Stimulated activated naive CD8-positive, alpha-beta T cell treated with anti-CD3 and anti-CD28 coated beads, Interleukin-15, Interleukin-2, amounts not matched to agents 100 U/mL and 50 U/mL, for 24 hours (primary cell): Measurements from ENCODE around the gene KATNAL2.
"Not testable (repeated sequence)": the region's sequence is repeated elsewhere in the genome, so short reads cannot be mapped to it uniquely, and the experiment has no call there.

Experiments
- ATAC-seq: fragments of 150-1000 bp; cut with Tn5 transposase; one replicate; pipeline ENCODE4 v1.10.0; 2021
- DNase-seq: peaks from one replicate; pipeline ENCODE4 v3.0.0; 2021

KATNAL2 gene

DNA sequence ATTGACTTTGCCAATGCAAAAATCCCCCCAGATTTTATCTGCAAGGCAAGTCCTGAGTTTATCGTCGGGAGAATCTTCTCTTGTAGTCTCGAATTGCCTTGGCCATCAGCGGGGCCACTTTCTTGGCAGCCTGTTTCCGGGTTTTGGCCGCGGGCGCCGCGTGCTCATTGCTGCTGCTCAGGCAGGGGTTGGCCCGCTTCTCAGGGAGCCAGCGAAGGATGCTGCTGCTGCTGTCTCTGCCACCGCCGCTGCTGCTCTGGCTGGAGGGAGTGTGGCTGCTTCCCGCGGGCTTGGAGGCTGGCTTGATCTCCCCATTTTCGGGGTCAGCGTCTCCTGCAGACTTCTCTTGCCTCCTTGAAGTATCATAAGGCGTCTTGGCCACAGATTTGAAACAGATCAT, 115.5 kb downstream of the KATNAL2 start:
- DNase-seq: no peak
- ATAC-seq: no peak

GRCh38 chr18:47034591-47034990, 117.2 kb downstream of the KATNAL2 start:
- not testable (repeated sequence) for DNase-seq, ATAC-seq

GRCh38 chr18:47035156-47035671, 117.8 kb downstream of the KATNAL2 start, which contains the start of gene ELOA2:
TSS of gene ELOA2 (minus strand) at chr18:47035621. CDS start at chr18:47035264, 357 bp downstream.
- no peak for DNase-seq
- ATAC-seq: no peak

GRCh38 chr18:47036298-47036874, 119.0 kb downstream of the KATNAL2 start:
- no peak for ATAC-seq
- DNase-seq: no peak

DNA sequence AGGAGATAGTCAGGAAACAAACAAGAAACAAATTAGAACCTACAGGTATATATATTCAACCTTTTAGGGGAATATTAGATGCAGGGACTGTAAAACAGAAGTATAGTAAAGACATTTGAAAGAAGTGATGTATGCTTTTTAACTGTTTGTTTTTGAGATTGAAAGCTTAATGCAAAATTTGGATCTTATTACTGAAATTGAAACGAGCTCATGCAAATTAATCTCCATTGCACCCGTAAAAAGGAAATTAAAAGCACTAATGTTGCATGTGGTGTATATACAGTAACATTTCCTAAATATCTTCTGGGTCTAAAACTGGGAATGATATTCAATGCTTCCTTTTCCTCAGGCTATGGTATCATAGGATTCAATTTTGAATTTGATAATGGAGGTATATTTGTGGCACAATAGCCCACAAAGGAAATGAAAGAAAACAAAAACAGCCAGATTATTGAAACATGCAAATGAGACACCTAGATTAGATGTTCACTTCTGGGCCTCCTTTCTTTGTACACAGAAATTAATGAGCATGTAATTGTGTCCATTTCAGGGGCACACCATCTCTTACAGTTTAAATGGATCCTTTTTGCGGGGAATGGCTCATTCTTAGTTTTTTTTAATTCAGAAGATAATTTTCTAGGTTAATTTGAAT, 119.7 kb downstream of the KATNAL2 start:
- no peak for DNase-seq
- ATAC-seq: no peak

DNA sequence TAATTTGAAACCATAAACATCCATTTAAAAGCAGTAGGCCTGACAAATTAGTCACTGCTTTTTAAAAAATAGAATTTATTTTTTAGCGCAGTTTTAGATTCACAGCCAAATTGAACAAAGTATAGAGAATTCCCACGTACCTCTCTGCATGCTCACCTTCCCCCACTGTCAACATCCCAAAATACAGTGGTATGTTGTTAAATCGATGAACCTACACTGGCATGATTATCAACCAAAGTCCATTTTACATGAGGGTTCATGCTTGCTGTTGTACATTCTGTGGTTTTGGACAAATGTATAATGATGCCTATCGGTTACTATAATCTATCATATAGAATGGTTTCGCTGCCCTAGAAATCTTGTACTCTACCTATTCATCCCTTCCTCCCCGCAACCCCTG, 123.6 kb downstream of the KATNAL2 start:
- no peak for DNase-seq
- ATAC-seq: no peak

DNA sequence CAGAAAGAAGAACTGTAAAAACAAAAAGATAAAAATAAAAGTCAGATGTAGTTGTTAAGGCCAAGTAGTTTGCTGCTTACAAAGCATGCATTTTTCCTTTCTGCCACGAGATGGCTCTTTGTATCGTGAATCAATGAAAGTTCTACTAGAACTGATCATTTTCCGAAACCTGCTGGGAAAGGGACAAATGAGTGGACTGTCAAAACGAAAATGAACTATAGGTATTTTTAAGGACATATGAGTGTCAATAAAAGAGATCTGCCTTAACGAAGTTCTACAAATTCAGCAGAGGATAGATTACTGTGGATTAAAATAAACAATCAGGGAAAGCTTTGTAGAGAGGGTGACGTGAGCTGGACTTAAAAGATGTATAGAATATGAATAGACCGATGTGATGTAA, 133.1 kb downstream of the KATNAL2 start:
- DNase-seq: peak; percentile 5

DNA sequence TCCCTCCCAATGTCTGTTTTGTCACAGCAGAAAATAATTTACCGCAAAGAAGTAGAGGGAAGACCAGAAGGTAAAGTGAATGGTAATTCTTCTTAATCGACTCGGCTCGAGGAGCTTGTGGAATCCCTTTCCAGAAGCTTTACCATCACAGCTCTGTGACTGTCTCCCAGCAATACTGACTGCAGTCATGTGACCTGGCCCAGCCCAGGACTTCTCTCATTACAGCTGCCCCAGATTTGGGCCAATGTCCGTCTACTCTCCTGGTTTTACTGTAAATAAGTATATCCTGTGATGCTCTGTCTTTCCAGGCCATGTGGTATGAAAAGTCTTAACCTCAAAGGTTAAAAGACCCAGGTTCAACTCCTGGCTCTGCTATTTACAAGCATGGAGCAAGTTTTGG, 137.0 kb downstream of the KATNAL2 start:
- DNase-seq (no peak), ATAC-seq (no peak)

More for the DNA sequence above, 133.1 kb downstream of the KATNAL2 start:
- ATAC-seq: no peak

DNA sequence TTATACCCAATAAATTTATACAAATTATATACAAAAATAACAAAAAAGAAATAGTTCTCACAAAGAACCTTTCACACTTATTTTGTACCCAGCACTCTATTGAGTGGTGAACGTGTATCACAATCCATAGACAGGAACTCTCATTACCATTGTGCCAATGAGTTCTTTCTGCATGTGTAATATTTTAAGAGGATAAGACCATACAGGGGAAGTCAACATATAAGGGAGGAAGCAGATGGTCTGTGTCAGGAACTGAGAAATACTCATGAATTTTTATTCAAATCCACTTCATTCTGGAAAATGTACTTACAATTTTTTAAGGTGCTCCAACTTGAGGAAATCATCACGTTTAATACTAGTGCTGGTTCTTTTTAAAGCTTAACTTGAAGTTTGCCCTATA, 145.1 kb downstream of the KATNAL2 start:
- no peak for ATAC-seq
- no peak for DNase-seq

- DNase-seq: no peak
- ATAC-seq: no peak
These were observed 145.7 kb downstream of the KATNAL2 start for GRCh38 chr18:47063096-47063495.

DNA sequence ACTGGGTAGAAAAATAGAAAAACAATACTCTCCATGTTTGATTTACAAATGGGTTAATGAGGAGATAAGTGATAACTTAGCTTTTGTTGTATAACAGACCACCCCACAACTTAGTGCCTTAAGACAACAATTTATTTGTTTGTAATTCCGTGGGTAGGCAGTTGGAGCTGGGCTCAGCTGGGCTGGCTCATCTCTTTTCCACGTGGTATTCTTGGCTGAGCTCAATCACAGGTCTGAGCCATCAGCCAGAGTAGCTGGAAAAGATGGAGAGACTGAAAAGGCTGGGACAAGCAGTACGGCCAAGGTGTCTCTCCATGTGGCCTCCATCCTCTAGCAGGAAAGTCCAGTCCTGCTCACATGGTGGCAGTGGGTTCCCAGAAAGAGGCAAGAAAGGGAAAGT, 150.2 kb downstream of the KATNAL2 start:
- DNase-seq: no peak
- ATAC-seq: no peak

GRCh38 chr18:47075098-47075883, 157.9 kb downstream of the KATNAL2 start:
- ATAC-seq: no peak
- no peak for DNase-seq

DNA sequence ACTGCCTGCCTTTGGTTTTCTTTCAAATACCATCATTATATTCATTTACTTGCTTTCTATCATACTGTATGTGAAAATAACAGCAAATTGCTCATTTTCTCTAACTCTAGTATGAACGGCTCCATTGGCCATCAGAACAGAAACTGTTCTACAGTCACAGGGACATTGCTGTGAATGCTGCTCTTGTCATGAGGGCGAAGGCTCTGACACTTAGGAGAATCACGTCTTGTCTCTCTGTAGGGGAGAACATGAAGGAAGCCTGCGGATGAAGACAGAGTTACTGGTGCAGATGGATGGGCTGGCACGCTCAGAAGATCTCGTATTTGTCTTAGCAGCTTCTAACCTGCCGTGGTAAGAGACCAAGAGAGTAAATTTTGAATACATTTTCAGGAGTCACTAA, 159.7 kb downstream of the KATNAL2 start:
- ATAC-seq: no peak
- no peak for DNase-seq

- no peak for ATAC-seq
These were observed 163.5 kb downstream of the KATNAL2 start for GRCh38 chr18:47080872-47081271.

DNA sequence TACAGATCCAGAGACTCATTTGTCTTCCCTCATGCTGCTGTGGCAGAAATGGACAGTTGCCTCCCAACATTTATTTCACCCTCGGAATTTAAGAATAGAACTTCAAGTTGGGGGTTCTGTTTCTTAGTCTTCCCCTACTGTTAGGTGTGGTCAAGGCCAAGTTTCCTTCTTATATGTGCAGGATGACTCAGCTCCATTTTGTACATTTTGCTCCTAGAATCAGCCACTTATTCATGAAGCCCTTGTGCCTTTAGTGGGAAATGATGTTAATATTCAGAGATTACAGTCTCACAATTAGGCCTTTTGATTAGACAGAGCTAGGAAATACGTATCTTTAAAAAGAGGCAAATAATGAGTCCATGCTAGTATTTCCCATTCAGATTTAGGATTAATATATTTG, 164.2 kb downstream of the KATNAL2 start:
- ATAC-seq (no peak), DNase-seq (no peak)

More at GRCh38 chr18:47080872-47081271, 163.5 kb downstream of the KATNAL2 start:
- no peak for DNase-seq

DNA sequence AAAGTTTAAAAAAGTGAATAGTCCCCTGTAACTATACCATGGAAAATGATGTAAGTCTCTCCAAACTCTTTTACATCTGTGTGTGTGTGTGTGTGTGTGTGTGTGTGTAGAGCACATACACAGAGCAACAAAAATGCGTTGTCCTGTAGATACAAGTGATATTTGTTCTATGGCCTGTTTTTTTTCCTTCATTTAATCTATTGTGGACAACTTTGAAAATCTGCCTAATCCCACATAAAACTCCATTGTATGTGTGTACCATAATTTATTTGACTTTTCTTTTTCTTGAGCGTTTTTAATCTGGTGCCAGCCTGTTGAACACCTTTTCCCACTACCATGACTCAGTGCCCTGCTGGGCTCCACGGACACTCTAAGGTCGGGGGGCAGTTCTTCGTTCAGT, 170.3 kb downstream of the KATNAL2 start:
- no peak for ATAC-seq
- no peak for DNase-seq

DNA sequence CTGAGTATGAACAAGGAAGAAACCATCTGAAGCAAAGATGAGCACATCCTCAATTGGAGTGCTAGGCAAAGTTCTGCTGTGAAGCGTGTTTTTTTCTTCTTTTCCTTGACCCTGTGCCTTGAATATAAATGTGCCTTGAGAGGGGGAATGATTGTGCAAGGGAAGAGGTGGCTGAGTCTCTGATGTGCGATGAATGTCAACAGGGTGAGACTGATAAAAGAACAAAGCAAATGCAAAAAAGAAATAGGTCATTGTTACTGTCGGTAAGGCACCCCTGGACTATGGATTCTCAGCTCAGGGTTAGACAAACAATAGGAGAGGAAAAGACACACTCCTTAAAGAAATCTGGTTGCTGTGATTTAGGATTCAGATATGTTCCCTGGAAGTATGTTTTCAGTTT, 178.4 kb downstream of the KATNAL2 start:
- no peak for ATAC-seq

GRCh38 chr18:47100212-47100831, 182.9 kb downstream of the KATNAL2 start:
- ATAC-seq: no peak
- peak; percentile 57 for DNase-seq

More for the DNA sequence above, 178.4 kb downstream of the KATNAL2 start:
- DNase-seq: no peak

GRCh38 chr18:47108373-47108772, 191.0 kb downstream of the KATNAL2 start:
- DNase-seq (no peak), ATAC-seq (no peak)

GRCh38 chr18:47108998-47109405, 191.6 kb downstream of the KATNAL2 start:
- DNase-seq (no peak), ATAC-seq (no peak)

DNA sequence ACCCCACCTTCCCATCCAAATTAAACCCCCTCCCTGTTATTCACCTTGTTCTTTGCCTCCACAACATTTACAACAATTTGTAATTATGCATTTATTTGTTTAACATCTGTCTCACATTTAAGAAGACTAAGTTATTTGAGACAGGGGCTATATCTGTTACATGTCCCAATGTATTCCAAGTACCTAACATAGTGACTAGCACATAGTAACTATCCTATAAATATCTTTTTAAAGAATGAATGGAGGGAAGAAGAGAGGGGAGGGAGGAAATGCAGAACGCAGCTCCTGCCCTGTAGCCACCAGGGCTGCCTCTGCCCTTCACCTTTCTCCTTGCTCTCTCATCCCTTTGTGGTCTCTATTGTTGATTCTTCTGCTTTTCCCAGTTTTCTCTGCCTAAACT, 192.3 kb downstream of the KATNAL2 start:
- DNase-seq (no peak), ATAC-seq (no peak)

GRCh38 chr18:47110492-47111274, 193.3 kb downstream of the KATNAL2 start:
- no peak for ATAC-seq
- no peak for DNase-seq
